GM21526 (cell line): ENCODE results near the gene DBNDD1.

ENCODE experiments used
- ATAC-seq: cut with Tn5 transposase; IDR thresholded peaks from one replicate; pipeline ENCODE4 v1.9.1; 2021; ENCODE audit warnings: moderate library complexity; ENCODE audit not compliant: unreplicated experiment, low FRiP score

The DBNDD1 gene

GRCh38 chr16:89965447-89966225 lies 53.6 kb downstream of the DBNDD1 start:
- no peak for ATAC-seq

DNA sequence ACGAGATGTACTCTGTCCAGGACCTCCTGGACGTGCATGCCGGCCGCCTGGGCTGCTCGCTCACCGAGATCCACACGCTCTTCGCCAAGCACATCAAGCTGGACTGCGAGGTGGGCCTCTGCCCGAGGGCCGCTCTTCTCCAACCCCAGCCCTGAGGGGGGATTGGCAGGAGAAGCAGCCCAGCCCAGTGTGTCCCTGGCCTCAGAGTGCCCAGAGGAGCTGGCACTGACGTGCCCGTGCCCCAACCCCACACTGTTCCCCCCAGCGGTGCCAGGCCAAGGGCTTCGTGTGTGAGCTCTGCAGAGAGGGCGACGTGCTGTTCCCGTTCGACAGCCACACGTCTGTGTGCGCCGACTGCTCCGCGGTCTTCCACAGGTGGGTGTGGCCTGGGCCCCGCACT lies 55.1 kb downstream of the DBNDD1 start:
- no peak for ATAC-seq

DNA sequence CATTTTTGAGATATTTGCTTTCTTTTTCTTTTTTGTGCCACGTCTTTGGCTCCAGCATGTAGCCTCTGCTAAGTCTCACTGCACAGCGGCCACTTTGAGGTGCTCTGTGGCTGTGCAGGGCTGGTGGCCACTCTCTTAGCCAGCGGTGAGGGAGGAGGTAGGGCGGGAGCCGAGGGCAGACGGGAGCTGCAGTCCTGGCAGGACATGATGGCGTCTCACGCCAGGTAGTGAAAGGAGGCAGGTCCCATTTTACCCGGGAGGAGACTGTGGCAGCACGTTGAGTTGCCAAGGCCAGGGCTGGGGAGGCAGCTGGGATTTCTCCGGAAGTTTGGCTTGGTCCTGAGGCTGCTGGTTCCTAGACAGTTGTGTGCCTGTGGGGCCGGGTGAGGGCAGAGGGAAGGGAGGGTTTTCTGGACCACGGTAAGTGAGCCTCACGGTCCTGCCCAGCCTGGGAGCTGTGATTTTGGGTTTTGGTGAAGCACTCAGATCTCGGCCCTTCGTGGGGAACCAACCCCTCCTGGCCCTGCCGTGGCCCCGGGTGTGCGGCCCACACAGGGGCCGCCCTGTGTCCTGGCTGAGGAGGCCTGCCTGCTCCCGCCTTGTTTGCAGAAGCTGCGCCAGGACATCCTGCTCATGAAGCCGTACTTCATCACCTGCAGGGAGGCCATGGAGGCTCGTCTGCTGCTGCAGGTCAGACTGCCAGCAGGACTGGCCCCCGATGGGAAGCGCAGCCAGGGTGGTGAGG lies 56.3 kb downstream of the DBNDD1 start:
- ATAC-seq = no peak

GRCh38 chr16:89961920-89962319 lies 57.3 kb downstream of the DBNDD1 start:
- ATAC-seq = no peak

GRCh38 chr16:89960966-89961365 lies 58.3 kb downstream of the DBNDD1 start:
- no peak for ATAC-seq

DNA sequence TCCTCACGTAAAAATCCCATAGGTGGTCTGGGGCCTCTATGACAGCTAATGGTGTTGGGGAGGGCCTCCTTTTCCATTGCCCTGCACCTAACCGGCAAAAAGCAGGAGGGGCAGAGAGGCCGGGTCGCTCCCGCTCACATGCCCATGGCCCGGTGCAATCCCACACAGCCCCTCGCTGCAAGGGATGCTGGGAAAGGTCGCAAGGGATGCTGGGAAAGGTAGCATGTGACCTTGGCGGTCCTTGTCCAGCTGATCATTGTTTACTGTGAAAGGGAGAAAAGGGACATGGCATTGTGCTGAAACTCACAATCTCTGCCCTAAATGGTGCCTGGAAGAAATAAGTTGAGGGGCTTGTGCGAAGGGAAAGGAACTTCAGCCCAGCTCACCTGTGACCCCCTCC lies 60.7 kb downstream of the DBNDD1 start:
- ATAC-seq = no peak

GRCh38 chr16:89958068-89958467 lies 61.2 kb downstream of the DBNDD1 start:
- no peak for ATAC-seq

DNA sequence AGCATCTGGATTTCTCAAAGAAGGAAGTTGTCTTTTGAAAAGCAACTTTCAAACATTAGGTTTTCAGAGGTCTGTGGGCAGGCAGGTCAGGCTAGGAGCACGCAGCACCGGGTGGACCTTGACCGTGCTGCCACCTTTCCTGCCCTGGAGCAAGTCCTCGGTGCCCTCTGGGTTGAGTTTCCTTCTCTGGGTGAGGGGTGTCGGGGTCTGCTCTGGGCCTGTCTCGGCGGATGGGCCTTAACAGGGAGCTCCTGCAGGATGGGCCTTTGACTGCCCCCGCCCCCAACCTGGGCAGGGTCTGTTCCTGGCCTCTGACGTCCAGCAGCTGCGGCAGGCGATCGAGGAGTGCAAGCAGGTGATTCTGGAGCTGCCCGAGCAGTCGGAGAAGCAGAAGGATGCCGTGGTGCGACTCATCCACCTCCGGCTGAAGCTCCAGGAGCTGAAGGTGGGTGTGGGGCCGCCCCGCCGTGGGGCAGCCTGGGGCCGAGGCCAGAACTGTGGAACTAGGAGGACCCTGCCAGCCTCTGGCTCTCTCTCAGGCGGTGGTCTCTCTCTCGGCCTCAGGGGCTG lies 62.0 kb downstream of the DBNDD1 start:
- no peak for ATAC-seq

GRCh38 chr16:89956505-89957215 lies 62.6 kb downstream of the DBNDD1 start:
- no peak for ATAC-seq

DNA sequence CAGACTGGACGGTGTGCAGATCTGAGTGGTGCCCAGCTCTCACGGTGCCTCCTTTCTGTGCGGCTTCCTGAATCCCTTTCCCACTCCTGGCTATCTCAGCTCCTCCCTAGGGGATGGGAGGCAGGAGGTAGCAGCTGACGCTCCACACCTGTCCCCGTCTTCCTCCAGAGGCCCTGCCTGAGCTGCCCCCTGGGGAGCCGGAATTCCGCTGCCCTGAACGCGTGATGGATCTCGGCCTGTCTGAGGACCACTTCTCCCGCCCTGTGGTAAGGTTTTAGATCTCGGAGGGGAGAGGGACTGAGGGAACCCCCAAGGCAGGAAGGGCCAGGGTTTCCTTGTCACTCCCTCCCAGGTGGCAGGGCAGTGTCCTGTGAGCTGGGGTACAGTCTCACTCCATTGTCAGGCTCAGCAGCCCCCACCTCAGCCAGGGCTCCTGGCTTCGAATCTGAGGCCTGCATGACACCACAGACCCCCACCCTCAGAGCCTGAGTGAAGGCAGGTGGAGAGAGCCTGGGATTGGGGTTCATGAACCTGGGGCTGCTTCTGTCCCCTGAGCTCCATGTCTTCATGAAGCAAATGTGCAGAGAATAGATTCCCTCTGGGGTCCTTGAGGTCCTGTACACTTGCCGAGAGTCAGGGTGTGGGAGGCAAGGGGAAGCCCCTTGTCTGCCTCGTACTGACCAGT lies 64.1 kb downstream of the DBNDD1 start:
- ATAC-seq = no peak
